Caco-2 (cell line): ENCODE measurements around the gene EPHB3. TPM values are rescaled to one million over a fixed set of nuclear protein-coding genes. Genes with fewer than 3 reads are reported as not detected.

Experiments used
- BruUV-seq: library from RNA; stranded (reverse); fragments of 400-500 nt; replicated peaks from 2 replicates; lab custom pipeline; 2021; lab: Mats Ljungman, UMichigan
- CTCF ChIA-PET: fragments of 300-600 bp; sonication (Branson Sonifier 250); formaldehyde crosslinking; loops from one replicate; lab custom pipeline; 2022; ENCODE audit warnings: antibody characterized with exemption; lab: Charles Lee
- POLR2A ChIA-PET: fragments of 300-600 bp; sonication (Branson Sonifier 250); formaldehyde crosslinking; loops from one replicate; lab custom pipeline; 2022; ENCODE audit warnings: antibody characterized with exemption; lab: Charles Lee
- DNase-seq, 2 experiments: peaks; one replicate each; pipeline versions ENCODE4 v3.0.0 to v3.0.0-alpha.2; 2020 to 2022
- H3K27me3 ChIP-seq: replicated peaks from 2 replicates; pipeline ENCODE4 v1.6.0; 2011; ENCODE audit warnings: low read length; ENCODE audit not compliant: control insufficient read depth, insufficient read depth
- H3K36me3 ChIP-seq: 2 replicates; pipeline ENCODE4 v1.5.1; 2011; ENCODE audit warnings: low read length; ENCODE audit not compliant: control insufficient read depth, insufficient read depth
- H3K4me1 ChIP-seq: fragments of 250-450 bp; sonication (Bioruptor Pico); 2 replicates; pipeline ENCODE4 v1.5.1; 2020; ENCODE audit warnings: mild to moderate bottlenecking
- H3K4me3 ChIP-seq: 2 replicates; pipeline ENCODE4 v1.5.1; 2011; ENCODE audit warnings: low read depth, mild to moderate bottlenecking, control low read depth, low read length
- H3K9me3 ChIP-seq: fragments of 250-450 bp; sonication (Bioruptor Pico); 2 replicates; pipeline ENCODE4 v1.5.1; 2020; ENCODE audit warnings: mild to moderate bottlenecking, moderate library complexity
- H3K27ac Mint-ChIP-seq: one replicate; pipeline ENCODE4 v1.8.0; 2022; ENCODE audit warnings: mixed read lengths; ENCODE audit not compliant: unreplicated experiment
- H3K27me3 Mint-ChIP-seq: one replicate; pipeline ENCODE4 v1.8.0; 2022; ENCODE audit warnings: mixed read lengths; ENCODE audit not compliant: insufficient read depth, unreplicated experiment
- H3K36me3 Mint-ChIP-seq: one replicate; pipeline ENCODE4 v1.8.0; 2022; ENCODE audit warnings: mild to moderate bottlenecking, mixed read lengths; ENCODE audit not compliant: insufficient read depth, unreplicated experiment
- H3K4me1 Mint-ChIP-seq: one replicate; pipeline ENCODE4 v1.8.0; 2022; ENCODE audit warnings: low read depth, mixed read lengths; ENCODE audit not compliant: unreplicated experiment
- H3K4me3 Mint-ChIP-seq: one replicate; pipeline ENCODE4 v1.8.0; 2022; ENCODE audit warnings: mild to moderate bottlenecking, moderate library complexity, mixed read lengths; ENCODE audit not compliant: unreplicated experiment
- H3K9me3 Mint-ChIP-seq: one replicate; pipeline ENCODE4 v1.8.0; 2022; ENCODE audit warnings: mixed read lengths; ENCODE audit not compliant: unreplicated experiment
- intact Hi-C: fragments of 100-400 bp; cut with micrococcal nuclease; formaldehyde crosslinking; loops from one replicate; pipeline ENCODE4 v1.10.0; 2022; ENCODE audit not compliant: unreplicated experiment
- total RNA-seq: library from RNA; stranded (reverse); gene quantifications from 2 replicates; pipeline ENCODE4 v1.2.3, GENCODE V29; 2022
- TF ChIP-seq, protein P1 (sequence below), 2 experiments: fragments of 200-600 bp in 1 of 2; IDR thresholded peaks; 1 replicate in 1 of 2; 2 replicates in 1 of 2; pipeline versions ENCODE4 v1.5.1 to v1.8.0; 2011 to 2022; ENCODE audit warnings: antibody characterized with exemption in 1 of 2, control low read depth in 1 of 2, inconsistent platforms in 1 of 2, low read depth in 1 of 2, low read length in 1 of 2, mild to moderate bottlenecking in 1 of 2, moderate library complexity in 1 of 2; ENCODE audit not compliant: insufficient read depth in 1 of 2, severe bottlenecking in 1 of 2, unreplicated experiment in 1 of 2

Gene EPHB3
- total RNA-seq, 1 experiment from 2014 or later, result 5.6 TPM

DNA sequence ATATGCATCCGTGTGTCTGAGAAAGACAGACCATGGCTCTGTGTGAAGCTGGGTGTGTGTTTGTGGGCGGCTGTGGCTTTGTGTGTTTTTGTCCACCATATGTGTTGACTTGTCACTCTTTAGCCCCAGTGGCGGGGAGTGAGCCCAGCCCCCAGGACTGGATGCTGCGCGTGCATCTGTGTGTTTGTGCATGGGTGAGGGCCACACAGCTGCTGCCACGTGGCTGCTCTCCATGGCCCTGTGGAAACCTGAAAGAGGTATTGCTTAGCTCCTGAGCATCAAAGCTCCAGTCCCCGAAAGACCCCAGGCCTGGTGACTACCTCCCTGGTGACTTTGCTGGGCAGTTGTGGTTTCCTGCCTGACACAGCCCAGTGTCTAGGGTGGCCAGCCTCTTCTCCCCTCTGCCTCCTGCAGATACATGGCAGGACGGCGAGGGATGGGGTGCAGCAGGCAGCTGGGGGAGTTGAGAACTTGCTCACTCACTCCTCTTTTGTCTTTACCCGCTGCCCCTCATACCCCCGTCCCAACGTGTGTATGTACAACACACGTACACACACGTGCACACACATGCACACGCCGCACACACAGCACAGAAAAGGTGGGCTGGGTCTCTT, 6.5 kb downstream of the EPHB3 start:
- Histone ChIP-seq H3K9me3 (no peaks in the 10 kb centered on the region), H3K4me3 (no peak overlapping the region), H3K4me1 (peaks cover 28% of the 10 kb centered on the region), H3K27me3 (no peaks in the 10 kb centered on the region), H3K36me3 (no peaks in the 10 kb centered on the region)
- H3K27ac Mint-ChIP-seq, result no peak overlapping the region
- H3K4me1 Mint-ChIP-seq, result peaks cover 14% of the 10 kb centered on the region
- intact Hi-C loops, result no loop called here
- no peaks in the 10 kb centered on the region for H3K9me3 Mint-ChIP-seq
- ChIA-PET CTCF (no interaction called here), POLR2A (interaction anchor here (0.5 kb wide), 1 partner anchor 144 kb away, joined by 3 read pairs; the partner anchor contains the start of gene MAGEF1)
- TF ChIP-seq, protein P1, sequence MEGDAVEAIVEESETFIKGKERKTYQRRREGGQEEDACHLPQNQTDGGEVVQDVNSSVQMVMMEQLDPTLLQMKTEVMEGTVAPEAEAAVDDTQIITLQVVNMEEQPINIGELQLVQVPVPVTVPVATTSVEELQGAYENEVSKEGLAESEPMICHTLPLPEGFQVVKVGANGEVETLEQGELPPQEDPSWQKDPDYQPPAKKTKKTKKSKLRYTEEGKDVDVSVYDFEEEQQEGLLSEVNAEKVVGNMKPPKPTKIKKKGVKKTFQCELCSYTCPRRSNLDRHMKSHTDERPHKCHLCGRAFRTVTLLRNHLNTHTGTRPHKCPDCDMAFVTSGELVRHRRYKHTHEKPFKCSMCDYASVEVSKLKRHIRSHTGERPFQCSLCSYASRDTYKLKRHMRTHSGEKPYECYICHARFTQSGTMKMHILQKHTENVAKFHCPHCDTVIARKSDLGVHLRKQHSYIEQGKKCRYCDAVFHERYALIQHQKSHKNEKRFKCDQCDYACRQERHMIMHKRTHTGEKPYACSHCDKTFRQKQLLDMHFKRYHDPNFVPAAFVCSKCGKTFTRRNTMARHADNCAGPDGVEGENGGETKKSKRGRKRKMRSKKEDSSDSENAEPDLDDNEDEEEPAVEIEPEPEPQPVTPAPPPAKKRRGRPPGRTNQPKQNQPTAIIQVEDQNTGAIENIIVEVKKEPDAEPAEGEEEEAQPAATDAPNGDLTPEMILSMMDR (IDR thresholded peaks at IDR 0.05; ENCODE audit: insufficient read depth in 1 of 2, low read depth in 1 of 2, low read length in 1 of 2, severe bottlenecking in 1 of 2, unreplicated experiment in 1 of 2), result no peak
- H3K36me3 Mint-ChIP-seq, result peaks cover 5% of the 10 kb centered on the region
- H3K27me3 Mint-ChIP-seq, result no peaks in the 10 kb centered on the region
- no TSS peak for BruUV-seq
- peak overlapping the region; percentile 73 for H3K4me3 Mint-ChIP-seq
- no peak for DNase-seq

DNA sequence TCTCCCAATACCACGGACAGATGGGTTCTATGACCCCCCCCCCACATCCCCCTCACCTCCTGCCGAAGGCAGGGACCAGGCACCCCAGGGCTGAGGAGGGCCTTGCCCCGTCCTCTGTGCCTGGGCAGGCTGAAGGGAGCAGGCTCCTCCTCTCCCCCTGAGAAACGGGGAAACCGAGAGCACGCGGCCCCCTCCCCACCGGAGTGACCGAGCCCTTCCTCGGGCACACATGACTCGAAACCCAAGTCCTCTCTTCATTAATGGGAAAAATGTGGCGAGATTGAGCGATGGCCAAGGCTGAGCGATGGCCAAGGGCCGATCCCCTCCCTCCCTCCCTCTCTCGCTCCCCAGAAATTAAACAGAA, 7.0 kb downstream of the EPHB3 start:
- H3K27me3 ChIP-seq, result no peaks in the 10 kb centered on the region
- H3K36me3 ChIP-seq, result no peaks in the 10 kb centered on the region
- no peaks in the 10 kb centered on the region for H3K9me3 ChIP-seq
- no peaks in the 10 kb centered on the region for H3K27me3 Mint-ChIP-seq
- H3K9me3 Mint-ChIP-seq, result no peaks in the 10 kb centered on the region
- H3K4me1 ChIP-seq, result peaks cover 28% of the 10 kb centered on the region
- peak overlapping the region; percentile 73 for H3K4me3 Mint-ChIP-seq
- H3K36me3 Mint-ChIP-seq, result peaks cover 5% of the 10 kb centered on the region
- H3K27ac Mint-ChIP-seq, result no peak overlapping the region
- peak overlapping the region; percentile 45 for H3K4me3 ChIP-seq
- H3K4me1 Mint-ChIP-seq, result peaks cover 14% of the 10 kb centered on the region
- POLR2A ChIA-PET, result interaction anchor here (0.5 kb wide), 1 partner anchor 143 kb away, joined by 3 read pairs; the partner anchor contains the start of gene MAGEF1
- CTCF ChIA-PET, result no interaction called here
- TF ChIP-seq, protein P1 (IDR thresholded peaks at IDR 0.05; ENCODE audit: insufficient read depth in 1 of 2, low read depth in 1 of 2, low read length in 1 of 2, severe bottlenecking in 1 of 2, unreplicated experiment in 1 of 2), result no peak
- intact Hi-C loops, result no loop called here
- no peak for DNase-seq
- no TSS peak for BruUV-seq

DNA sequence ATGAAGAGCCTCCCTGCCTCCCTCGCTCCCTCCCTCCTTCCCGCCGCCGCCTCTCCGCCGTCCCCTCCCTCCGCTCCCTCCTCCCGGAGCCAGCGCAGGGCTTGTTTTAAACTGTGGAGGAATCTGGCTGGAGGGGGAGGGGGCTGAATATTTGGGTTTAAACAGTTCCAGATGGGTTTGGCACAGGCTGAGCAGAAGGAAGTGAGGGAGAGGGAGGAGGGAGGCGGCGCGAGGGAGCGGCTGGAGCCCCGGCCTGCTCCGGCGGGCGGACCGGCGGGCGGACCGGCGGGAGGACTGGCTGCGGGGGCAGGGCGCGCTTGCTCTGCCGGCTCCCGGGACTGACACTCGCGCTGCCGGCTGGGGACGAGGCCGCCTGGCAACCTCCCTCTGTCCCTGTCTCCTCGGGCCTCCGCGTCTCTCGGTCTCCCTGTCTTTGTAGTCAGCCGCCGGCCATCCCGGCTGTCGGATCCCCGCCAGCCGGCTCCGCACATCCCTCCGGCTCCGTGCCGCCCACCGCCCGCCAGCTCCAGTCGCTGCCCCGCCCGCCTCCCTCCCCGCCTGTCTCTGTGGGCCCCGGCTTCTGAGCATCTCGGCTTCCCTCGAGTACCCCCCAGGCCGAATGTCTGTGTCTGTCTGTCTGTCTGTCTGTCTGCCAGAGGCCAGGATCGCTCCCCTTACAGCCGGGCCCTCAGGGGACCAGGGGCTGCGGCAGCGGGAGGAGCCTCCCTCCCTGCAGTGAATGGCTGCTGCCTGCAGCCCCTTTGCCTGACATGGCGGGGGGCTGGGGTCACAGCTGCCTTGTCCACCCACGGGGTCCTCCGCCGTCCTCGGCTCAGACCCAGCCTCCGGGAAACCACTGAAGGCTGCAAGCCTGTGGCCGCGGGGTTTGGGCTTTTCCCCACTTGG, 7.6 kb downstream of the EPHB3 start:
- POLR2A ChIA-PET, result no interaction called here
- H3K9me3 Mint-ChIP-seq, result no peaks in the 10 kb centered on the region
- CTCF ChIA-PET, result no interaction called here
- no peaks in the 10 kb centered on the region for H3K36me3 ChIP-seq
- H3K4me3 ChIP-seq, result peak overlapping the region; percentile 45
- H3K4me3 Mint-ChIP-seq, result peak overlapping the region; percentile 73
- intact Hi-C loops, result no loop called here
- DNase-seq, result peak in 1 of 2 experiments; percentile 60
- H3K27ac Mint-ChIP-seq, result no peak overlapping the region
- TF ChIP-seq, protein P1 (IDR thresholded peaks at IDR 0.05; ENCODE audit: insufficient read depth in 1 of 2, low read depth in 1 of 2, low read length in 1 of 2, severe bottlenecking in 1 of 2, unreplicated experiment in 1 of 2), result no peak
- no peaks in the 10 kb centered on the region for H3K27me3 ChIP-seq
- peaks cover 5% of the 10 kb centered on the region for H3K36me3 Mint-ChIP-seq
- peaks cover 13% of the 10 kb centered on the region for H3K4me1 Mint-ChIP-seq
- BruUV-seq, result no TSS peak
- H3K27me3 Mint-ChIP-seq, result no peaks in the 10 kb centered on the region
- H3K9me3 ChIP-seq, result no peaks in the 10 kb centered on the region
- peaks cover 28% of the 10 kb centered on the region for H3K4me1 ChIP-seq
